SK-N-SH treated with all-trans-retinoic acid at 6 μM for 48 hours (cell line): ENCODE data around the gene CABP5.

Experiments used
- CREB5 ChIP-seq: fragments of 250-450 bp; sonication (Bioruptor Pico); IDR thresholded peaks from 2 replicates; pipeline ENCODE4 v1.5.1; 2020; ENCODE audit warnings: low read depth, mild to moderate bottlenecking, moderate library complexity
- ISL1 ChIP-seq: fragments of 250-450 bp; sonication (Bioruptor Pico); IDR thresholded peaks from 2 replicates; pipeline ENCODE4 v2.1.2; 2022; ENCODE audit warnings: mild to moderate bottlenecking, moderate library complexity
- OSR1 ChIP-seq: fragments of 250-450 bp; sonication (Bioruptor Pico); IDR thresholded peaks from 2 replicates; pipeline ENCODE4 v1.8.0; 2022; ENCODE audit warnings: moderate library complexity, mild to moderate bottlenecking, inconsistent platforms
- PATZ1 ChIP-seq: fragments of 250-450 bp; sonication (Bioruptor Pico); IDR thresholded peaks from 2 replicates; pipeline ENCODE4 v1.8.0; 2020; ENCODE audit warnings: mild to moderate bottlenecking, moderate library complexity, borderline replicate concordance
- SNAI2 ChIP-seq: fragments of 250-450 bp; sonication (Bioruptor Pico); IDR thresholded peaks from 2 replicates; pipeline ENCODE4 v1.5.0; 2020; ENCODE audit warnings: mild to moderate bottlenecking, moderate library complexity
- TOX ChIP-seq: fragments of 250-450 bp; sonication (Bioruptor Pico); IDR thresholded peaks from 2 replicates; pipeline ENCODE4 v1.8.0; 2021; ENCODE audit warnings: mild to moderate bottlenecking, moderate library complexity, borderline replicate concordance
- TSHZ2 ChIP-seq: fragments of 250-450 bp; sonication (Bioruptor Pico); IDR thresholded peaks from 2 replicates; pipeline ENCODE4 v1.5.0; 2020; ENCODE audit warnings: mild to moderate bottlenecking, moderate library complexity
- ZC3H10 ChIP-seq: fragments of 250-450 bp; sonication (Bioruptor Pico); IDR thresholded peaks from 2 replicates; pipeline ENCODE4 v1.5.1; 2021; ENCODE audit warnings: mild to moderate bottlenecking, moderate library complexity
- ZFP3 ChIP-seq: fragments of 250-450 bp; sonication (Bioruptor Pico); IDR thresholded peaks from 2 replicates; pipeline ENCODE4 v1.5.0; 2020; ENCODE audit warnings: mild to moderate bottlenecking, moderate library complexity

- TF ChIP-seq ISL1 (no peak), ZC3H10 (CRISPR knock-in tag) (no peak), CREB5 (CRISPR knock-in tag) (no peak), TOX (CRISPR knock-in tag) (no peak), SNAI2 (CRISPR knock-in tag) (no peak), ZFP3 (CRISPR knock-in tag) (no peak), TSHZ2 (CRISPR knock-in tag) (no peak), PATZ1 (CRISPR knock-in tag) (no peak), OSR1 (CRISPR knock-in tag) (no peak)
Measured at GRCh38 chr19:48023518-48023917, 20.4 kb downstream of the CABP5 start.
